Endothelial cell (in vitro differentiated cells): ENCODE data around the gene FADS2. TPM values are rescaled to one million over a fixed set of nuclear protein-coding genes. Genes with fewer than 3 reads are reported as not detected.

Source experiments
- DNase-seq: peaks from one replicate; pipeline ENCODE4 v3.0.0; 2021; ENCODE audit warnings: low spot score
- H3K27ac Mint-ChIP-seq: one replicate; pipeline ENCODE4 v1.8.0; 2021; ENCODE audit warnings: mixed read lengths, inconsistent platforms; ENCODE audit not compliant: unreplicated experiment
- H3K27me3 Mint-ChIP-seq: one replicate; pipeline ENCODE4 v1.8.0; 2021; ENCODE audit warnings: mild to moderate bottlenecking, moderate library complexity, mixed read lengths, inconsistent platforms; ENCODE audit not compliant: unreplicated experiment
- H3K36me3 Mint-ChIP-seq: one replicate; pipeline ENCODE4 v1.8.0; 2021; ENCODE audit warnings: mild to moderate bottlenecking, low read depth, mixed read lengths, inconsistent platforms; ENCODE audit not compliant: unreplicated experiment
- H3K4me1 Mint-ChIP-seq: one replicate; pipeline ENCODE4 v1.8.0; 2021; ENCODE audit warnings: mild to moderate bottlenecking, mixed read lengths, inconsistent platforms; ENCODE audit not compliant: unreplicated experiment
- H3K4me3 Mint-ChIP-seq: one replicate; pipeline ENCODE4 v1.8.0; 2021; ENCODE audit warnings: mild to moderate bottlenecking, mixed read lengths, inconsistent platforms; ENCODE audit not compliant: unreplicated experiment
- H3K9me3 Mint-ChIP-seq: one replicate; pipeline ENCODE4 v1.8.0; 2021; ENCODE audit warnings: mixed read lengths, inconsistent platforms; ENCODE audit not compliant: unreplicated experiment
- total RNA-seq: library from RNA; stranded (reverse); fragmentation: NEBNext Ultra II Directional; extraction: Animal tissue kit (Norgen Biotek cat#: 25700); gene quantifications from one replicate; pipeline ENCODE4 v1.2.1, GENCODE V29; 2021; ENCODE audit not compliant: unreplicated experiment
- TF ChIP-seq, protein P1 (sequence below): fragments of 200-600 bp; sonication (generic); IDR thresholded peaks from one replicate; pipeline ENCODE4 v1.5.0; 2021; ENCODE audit warnings: antibody characterized with exemption; ENCODE audit not compliant: unreplicated experiment

Gene FADS2
- total RNA-seq, 1 donor from 2014 or later: 682 TPM

DNA sequence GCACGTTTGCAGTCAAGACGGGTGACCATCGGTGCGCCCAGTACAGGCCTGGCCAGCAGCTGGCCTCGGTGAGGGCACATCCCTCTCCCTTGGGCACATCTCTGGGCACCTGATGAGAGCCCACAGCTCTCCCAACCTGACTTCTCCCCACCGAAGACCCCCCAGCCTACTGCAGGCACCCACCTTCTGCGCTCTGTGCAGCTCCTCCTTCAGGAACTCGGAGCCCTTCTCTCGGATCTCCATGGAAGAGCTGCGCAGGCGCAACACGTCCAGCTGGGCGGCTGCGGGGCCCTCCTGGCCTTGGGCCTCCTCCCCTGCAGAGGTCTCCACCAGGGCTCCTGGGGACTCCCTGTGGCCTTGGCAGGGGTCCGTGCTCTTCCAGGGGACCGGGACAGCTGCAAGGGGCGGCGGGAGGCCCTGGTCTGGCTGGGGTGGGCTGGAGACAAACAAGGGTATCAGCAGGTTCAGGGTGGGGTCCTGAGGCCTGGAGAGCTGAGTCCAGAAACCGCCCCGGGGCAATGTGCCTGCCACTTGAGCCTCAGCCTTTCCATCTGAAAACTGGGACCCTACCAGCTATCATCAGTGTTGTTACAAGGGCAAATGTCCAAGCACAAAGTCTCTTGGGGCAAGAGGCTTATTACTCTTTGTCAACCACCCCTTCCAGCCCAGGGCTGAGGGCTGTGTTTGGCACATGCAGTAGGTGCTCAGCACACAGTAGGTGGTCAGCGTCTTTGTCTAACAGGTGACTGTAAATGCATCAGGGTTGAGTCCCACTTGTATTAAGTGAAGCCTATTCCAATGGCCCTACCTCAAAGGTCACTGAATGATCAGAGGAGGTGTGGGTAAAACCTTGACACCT lies 80.0 kb downstream of the FADS2 start:
- H3K27ac Mint-ChIP-seq: no peak overlapping the region
- peaks cover 2% of the 10 kb centered on the region for H3K36me3 Mint-ChIP-seq
- DNase-seq: no peak
- H3K4me3 Mint-ChIP-seq: peak overlapping the region; percentile 71
- H3K27me3 Mint-ChIP-seq: peaks cover 12% of the 10 kb centered on the region
- no peaks in the 10 kb centered on the region for H3K9me3 Mint-ChIP-seq
- peaks cover 21% of the 10 kb centered on the region for H3K4me1 Mint-ChIP-seq
- TF ChIP-seq, protein P1, sequence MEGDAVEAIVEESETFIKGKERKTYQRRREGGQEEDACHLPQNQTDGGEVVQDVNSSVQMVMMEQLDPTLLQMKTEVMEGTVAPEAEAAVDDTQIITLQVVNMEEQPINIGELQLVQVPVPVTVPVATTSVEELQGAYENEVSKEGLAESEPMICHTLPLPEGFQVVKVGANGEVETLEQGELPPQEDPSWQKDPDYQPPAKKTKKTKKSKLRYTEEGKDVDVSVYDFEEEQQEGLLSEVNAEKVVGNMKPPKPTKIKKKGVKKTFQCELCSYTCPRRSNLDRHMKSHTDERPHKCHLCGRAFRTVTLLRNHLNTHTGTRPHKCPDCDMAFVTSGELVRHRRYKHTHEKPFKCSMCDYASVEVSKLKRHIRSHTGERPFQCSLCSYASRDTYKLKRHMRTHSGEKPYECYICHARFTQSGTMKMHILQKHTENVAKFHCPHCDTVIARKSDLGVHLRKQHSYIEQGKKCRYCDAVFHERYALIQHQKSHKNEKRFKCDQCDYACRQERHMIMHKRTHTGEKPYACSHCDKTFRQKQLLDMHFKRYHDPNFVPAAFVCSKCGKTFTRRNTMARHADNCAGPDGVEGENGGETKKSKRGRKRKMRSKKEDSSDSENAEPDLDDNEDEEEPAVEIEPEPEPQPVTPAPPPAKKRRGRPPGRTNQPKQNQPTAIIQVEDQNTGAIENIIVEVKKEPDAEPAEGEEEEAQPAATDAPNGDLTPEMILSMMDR: no peak

DNA sequence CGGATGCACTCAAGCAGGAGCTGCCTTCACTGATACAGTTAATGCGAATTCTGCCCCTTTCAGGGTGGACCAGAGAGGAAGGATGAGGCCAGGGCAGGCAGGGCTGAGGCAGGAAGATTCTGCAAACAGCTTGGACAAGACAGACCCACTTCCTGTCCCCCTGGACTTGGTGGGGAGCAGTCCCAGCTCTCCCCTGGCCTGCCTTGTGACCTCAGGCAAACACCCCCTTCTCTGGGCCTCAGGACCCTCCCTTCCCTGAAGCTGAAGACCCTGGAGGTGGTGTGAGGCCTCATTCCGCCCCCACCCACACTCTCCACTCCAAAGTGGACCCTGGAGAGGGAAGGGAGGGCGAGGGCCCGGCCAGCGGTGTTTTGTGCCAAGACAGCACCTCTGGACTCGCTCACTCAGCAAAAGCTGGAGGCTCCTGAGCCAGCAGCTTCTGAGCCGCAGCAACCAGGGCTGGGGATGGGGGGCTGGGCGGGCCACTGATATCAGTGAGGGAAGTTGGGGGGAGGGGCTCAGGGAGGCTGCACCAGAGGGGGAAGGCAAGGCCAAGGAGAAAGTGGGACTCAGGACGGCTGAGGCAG lies 80.7 kb downstream of the FADS2 start:
- DNase-seq: no peak
- TF ChIP-seq, protein P1: no peak
- Mint-ChIP-seq H3K27ac (no peak overlapping the region), H3K27me3 (peaks cover 12% of the 10 kb centered on the region), H3K9me3 (no peaks in the 10 kb centered on the region), H3K36me3 (no peaks in the 10 kb centered on the region), H3K4me3 (no peak overlapping the region), H3K4me1 (peaks cover 22% of the 10 kb centered on the region)

DNA sequence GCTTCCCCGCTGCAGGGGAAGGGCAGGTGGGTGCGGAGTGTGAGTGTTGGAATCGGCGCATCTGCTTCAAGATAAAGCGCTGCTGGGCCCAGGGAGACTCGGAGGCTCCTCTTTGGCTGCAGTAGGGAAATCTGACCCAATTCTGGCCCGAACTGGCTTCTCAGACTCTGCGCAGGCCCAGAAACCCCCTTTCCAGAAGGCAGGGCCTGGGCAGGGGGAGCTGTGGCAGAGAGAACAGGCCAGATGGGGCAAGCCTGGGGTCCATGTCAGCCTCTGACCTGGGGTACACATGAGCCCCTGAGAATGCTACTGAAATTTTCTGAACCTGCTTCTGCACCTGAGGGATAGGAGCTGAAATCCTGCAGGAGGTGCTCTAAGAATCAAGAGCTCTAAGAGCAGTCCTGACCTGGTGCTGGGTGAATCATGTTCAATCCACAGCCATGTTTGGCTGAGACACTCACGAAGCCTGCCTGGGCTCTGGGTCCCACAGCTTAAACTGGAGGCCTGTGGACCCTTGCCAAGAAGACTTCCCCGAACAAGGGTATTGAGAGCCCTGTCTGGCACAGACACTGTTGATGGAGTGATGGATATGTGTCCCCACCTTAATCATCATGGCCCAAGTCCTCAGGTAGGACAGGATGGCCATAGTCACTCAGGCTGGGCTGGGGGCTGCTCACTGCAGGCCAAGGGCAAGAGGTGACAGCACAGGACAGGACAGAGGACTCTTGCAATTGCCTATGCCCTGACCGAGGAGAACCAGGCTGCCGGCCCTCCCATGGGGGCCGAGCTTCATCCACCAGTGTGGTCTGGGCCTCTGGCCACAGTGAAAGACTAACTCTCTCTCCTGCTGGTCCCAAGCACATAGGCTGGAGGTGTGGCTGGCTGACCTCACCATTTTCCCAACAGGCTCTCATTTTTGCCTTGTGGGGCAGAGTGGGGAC lies 82.4 kb downstream of the FADS2 start:
- Mint-ChIP-seq H3K9me3 (no peaks in the 10 kb centered on the region), H3K4me3 (no peak overlapping the region), H3K27me3 (peaks cover 14% of the 10 kb centered on the region), H3K27ac (no peak overlapping the region), H3K4me1 (peaks cover 27% of the 10 kb centered on the region), H3K36me3 (no peaks in the 10 kb centered on the region)
- TF ChIP-seq, protein P1: no peak
- DNase-seq: no peak

DNA sequence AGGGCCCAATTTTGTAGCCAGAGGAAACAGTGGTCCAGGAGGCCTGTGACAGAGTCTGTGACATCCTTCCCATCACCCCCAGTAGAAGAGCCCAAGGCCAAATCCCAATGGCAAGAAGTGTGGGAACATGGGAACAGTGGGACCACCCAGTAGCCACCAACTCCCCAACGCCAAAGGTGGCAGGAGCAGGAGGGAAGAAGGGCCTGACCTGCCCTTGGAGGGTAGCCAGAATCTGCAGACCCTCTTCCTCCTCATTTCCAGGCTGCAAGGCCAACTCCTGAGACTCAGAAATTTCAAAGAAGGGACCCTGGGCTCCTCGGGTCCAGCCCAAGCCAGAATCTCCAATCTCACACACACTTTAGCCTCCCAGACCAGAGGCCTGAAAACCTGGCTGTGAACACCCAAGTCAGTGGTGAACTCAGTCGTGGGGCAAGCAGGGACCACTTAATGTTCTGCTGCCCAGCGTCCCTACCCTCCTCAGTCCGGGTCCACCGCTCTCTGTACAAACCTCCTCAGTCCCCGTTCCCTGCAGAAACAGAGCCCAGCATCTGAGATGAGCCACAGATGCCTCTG lies 83.1 kb downstream of the FADS2 start:
- H3K36me3 Mint-ChIP-seq: no peaks in the 10 kb centered on the region
- peaks cover 14% of the 10 kb centered on the region for H3K27me3 Mint-ChIP-seq
- TF ChIP-seq, protein P1: no peak
- H3K4me1 Mint-ChIP-seq: peaks cover 27% of the 10 kb centered on the region
- peak overlapping the region; percentile 21 for H3K4me3 Mint-ChIP-seq
- peak overlapping the region; percentile 58 for H3K27ac Mint-ChIP-seq
- H3K9me3 Mint-ChIP-seq: no peaks in the 10 kb centered on the region
- DNase-seq: no peak
